AG09309 (cell line): ENCODE results near the gene NDUFA6.
A peak's percentile ranks its signal among the peaks of the same experiment; 100 is the strongest.
"Not testable (repeated sequence)": the region's sequence is repeated elsewhere in the genome, so short reads cannot be mapped to it uniquely, and the experiment has no call there.

ENCODE experiments used
- DNase-seq: peaks from one replicate; pipeline ENCODE4 v3.0.0-alpha.2; 2010; ENCODE audit warnings: low read depth
- H3K4me3 ChIP-seq: 2 replicates; pipeline ENCODE4 v1.5.1; 2011; ENCODE audit warnings: mild to moderate bottlenecking, low read depth, low read length, moderate library complexity; ENCODE audit not compliant: control insufficient read depth
- CTCF ChIP-seq: IDR thresholded peaks from 2 replicates; pipeline ENCODE4 v1.5.1; 2011; ENCODE audit warnings: mild to moderate bottlenecking, low read depth, low read length, inconsistent platforms; ENCODE audit not compliant: insufficient read depth, control insufficient read depth; ENCODE audit errors: missing control alignments

NDUFA6 gene

GRCh38 chr22:42076764-42077485 is 13.6 kb downstream of the NDUFA6 start:
- no peak for TF ChIP-seq CTCF
- no peak overlapping the region for H3K4me3 ChIP-seq
- DNase-seq = no peak

GRCh38 chr22:42074846-42075676 is 15.5 kb downstream of the NDUFA6 start:
- TF ChIP-seq CTCF = no peak
- peak overlapping the region; percentile 81 for H3K4me3 ChIP-seq
- no peak for DNase-seq

GRCh38 chr22:42074132-42074811 is 16.3 kb downstream of the NDUFA6 start, which contains the start of gene PHETA2:
Gene PHETA2 (plus strand): TSS chr22:42074248. CDS start chr22:42077294, 3,046 bp downstream.
- TF ChIP-seq CTCF = peak; percentile 60
- DNase-seq = no peak
- peak within 1 kb of the TSS; percentile 81 for H3K4me3 ChIP-seq

GRCh38 chr22:42073621-42074041 is 16.9 kb downstream of the NDUFA6 start:
- DNase-seq = no peak
- H3K4me3 ChIP-seq = peak overlapping the region; percentile 81
- no peak for TF ChIP-seq CTCF

GRCh38 chr22:42072606-42073330 is 17.8 kb downstream of the NDUFA6 start:
- H3K4me3 ChIP-seq = no peak overlapping the region
- no peak for DNase-seq
- TF ChIP-seq CTCF = peak; percentile 17

GRCh38 chr22:42071508-42071907 is 19.1 kb downstream of the NDUFA6 start:
- DNase-seq, H3K4me3 ChIP-seq: not testable (repeated sequence)
